Fibroblast of the conjunctiva (primary cell): Measurements from ENCODE around the gene SELENOT.
"Not testable (repeated sequence)": the region's sequence is repeated elsewhere in the genome, so short reads cannot be mapped to it uniquely, and the experiment has no call there.

Source experiments
- DNase-seq: peaks from one replicate; pipeline ENCODE4 v3.0.0-alpha.2; 2010; ENCODE audit warnings: low read depth

SELENOT gene

GRCh38 chr3:150603153-150603979 is at the start of gene SELENOT:
Gene SELENOT (plus strand): TSS chr3:150603321. CDS start chr3:150603363, 42 bp downstream.
- peak; percentile 98 for DNase-seq

GRCh38 chr3:150555859-150556436 is 47.2 kb upstream of the SELENOT start:
- no peak for DNase-seq

GRCh38 chr3:150556792-150557191 is 46.3 kb upstream of the SELENOT start:
- DNase-seq = no peak

- no peak for DNase-seq
Observed at GRCh38 chr3:150557725-150558124, 45.4 kb upstream of the SELENOT start.

GRCh38 chr3:150564243-150564642 is 38.9 kb upstream of the SELENOT start:
- DNase-seq = no peak

GRCh38 chr3:150567328-150567727 is 35.8 kb upstream of the SELENOT start:
- DNase-seq = no peak

- no peak for DNase-seq
Observed at GRCh38 chr3:150577855-150578254, 25.3 kb upstream of the SELENOT start.

GRCh38 chr3:150581174-150581573 is 21.9 kb upstream of the SELENOT start:
- DNase-seq = no peak

- no peak for DNase-seq
Observed at GRCh38 chr3:150582620-150583019, 20.5 kb upstream of the SELENOT start.

GRCh38 chr3:150583028-150583427 is 20.1 kb upstream of the SELENOT start:
- no peak for DNase-seq

GRCh38 chr3:150588027-150588830 is 14.9 kb upstream of the SELENOT start:
- no peak for DNase-seq

GRCh38 chr3:150589759-150590158 is 13.4 kb upstream of the SELENOT start:
- no peak for DNase-seq

- DNase-seq = no peak
Observed at GRCh38 chr3:150594150-150594549, 9.0 kb upstream of the SELENOT start.

GRCh38 chr3:150597646-150598045 is 5.5 kb upstream of the SELENOT start:
- DNase-seq = no peak

- no peak for DNase-seq
Observed at GRCh38 chr3:150599611-150600297, 3.4 kb upstream of the SELENOT start.

GRCh38 chr3:150600647-150601530 is 2.2 kb upstream of the SELENOT start:
- not testable (repeated sequence) for DNase-seq

GRCh38 chr3:150602426-150603152 is 532 bp upstream of the SELENOT start:
- no peak for DNase-seq

GRCh38 chr3:150603980-150604319 is 829 bp downstream of the SELENOT start:
- DNase-seq = no peak

GRCh38 chr3:150605998-150606641 is 3.0 kb downstream of the SELENOT start:
- DNase-seq = no peak
